HG03103 (cell line): ENCODE measurements around the gene BIRC6.
"Not testable (repeated sequence)": the region's sequence is repeated elsewhere in the genome, so short reads cannot be mapped to it uniquely, and the experiment has no call there.

Experiments
- ATAC-seq: cut with Tn5 transposase; IDR thresholded peaks from one replicate; pipeline ENCODE4 v1.9.1; 2021; ENCODE audit warnings: low read depth; ENCODE audit not compliant: unreplicated experiment

BIRC6 gene

DNA sequence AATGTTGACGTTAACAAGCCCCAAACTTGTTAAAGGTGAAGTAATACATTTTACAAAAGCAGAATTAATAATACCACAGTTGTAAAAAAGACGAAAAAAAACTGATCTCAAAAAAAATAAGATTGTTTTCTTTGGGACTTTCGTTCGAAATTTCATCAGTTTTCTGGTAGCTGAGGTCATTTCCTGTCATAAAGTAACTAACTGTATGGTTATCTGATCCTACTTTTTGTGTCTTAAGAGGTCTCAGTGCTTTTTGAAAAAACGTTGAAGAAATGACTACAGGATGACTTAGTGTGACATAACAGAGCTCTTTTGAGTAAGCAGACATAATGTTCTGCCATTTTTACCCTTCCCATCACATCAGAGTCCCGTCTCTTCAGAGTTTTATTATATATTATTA is 79.3 kb downstream of the BIRC6 start:
- ATAC-seq: no peak

- ATAC-seq: no peak
Measured at GRCh38 chr2:32442020-32442467, 85.2 kb downstream of the BIRC6 start.

DNA sequence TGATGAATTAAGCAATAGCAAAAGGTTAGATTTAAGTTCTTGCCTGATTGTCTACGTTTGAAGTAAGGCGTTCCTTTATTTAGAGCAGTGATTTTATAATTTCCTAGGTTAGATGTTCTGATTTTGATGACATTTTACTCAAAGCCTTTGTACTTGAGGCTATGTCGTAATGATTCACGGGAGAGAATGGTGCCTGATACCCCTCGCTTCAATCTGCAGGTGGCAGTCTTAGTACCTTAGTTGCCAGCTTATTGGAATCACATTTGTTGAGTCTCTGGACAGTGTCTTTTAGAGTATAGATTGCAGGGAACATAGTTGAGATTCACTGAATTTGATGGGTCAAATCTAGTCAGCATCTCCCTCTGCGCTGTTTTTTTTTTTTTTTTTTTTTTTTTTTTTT is 89.5 kb downstream of the BIRC6 start:
- ATAC-seq: no peak

DNA sequence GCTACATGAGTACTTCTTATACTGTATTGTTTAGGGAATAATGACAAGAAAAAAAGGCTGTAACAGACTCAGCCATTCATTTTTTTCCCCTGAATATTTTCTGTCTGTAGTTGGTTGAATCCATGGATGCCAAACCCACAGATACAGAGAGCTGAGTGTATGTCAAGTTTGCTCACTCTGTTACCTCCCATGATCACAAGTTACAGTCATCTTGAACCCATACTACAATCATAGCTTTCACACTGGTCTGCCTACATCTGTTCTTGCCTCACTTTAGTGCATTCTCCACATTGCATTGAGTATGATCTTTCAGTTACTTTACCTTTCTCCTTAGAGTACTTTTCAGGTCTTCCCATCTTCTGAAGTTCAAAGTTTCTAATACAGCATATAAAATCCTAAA is 94.0 kb downstream of the BIRC6 start:
- ATAC-seq: no peak

DNA sequence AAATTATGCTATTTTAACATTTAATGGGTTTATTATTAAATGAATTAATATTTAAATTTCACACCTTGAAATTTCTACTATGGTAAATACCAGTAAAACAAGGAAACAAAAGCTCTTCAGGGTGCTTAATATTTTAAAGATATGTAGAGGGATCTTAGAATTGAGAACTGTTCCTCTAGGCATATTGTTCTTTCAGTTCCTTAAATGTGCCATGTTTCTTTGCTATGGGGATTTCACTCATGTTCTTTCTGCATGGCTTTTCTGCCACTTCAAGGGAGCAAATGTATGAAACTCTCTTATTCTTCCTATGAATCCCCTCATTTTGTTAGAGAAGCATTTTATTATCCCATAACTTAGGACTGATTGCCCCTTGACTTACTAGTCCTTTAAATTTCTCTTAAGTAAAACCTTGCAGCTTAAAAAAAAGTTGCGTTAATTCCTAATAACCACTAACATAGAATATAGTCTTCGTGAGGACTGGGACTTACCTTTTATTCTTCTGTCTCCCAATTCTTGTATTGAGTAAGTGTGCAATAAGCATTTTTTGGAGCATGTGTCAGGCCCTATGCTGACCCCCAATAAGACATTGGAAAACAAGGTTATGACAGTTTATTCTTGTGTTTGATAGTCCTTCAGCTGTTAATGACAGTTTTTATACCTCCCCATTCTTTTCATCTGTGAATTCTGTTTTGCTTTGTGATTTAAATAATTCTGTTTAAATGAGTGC is 95.7 kb downstream of the BIRC6 start:
- ATAC-seq: no peak

GRCh38 chr2:32453242-32454062 is 96.6 kb downstream of the BIRC6 start:
- ATAC-seq: no peak

GRCh38 chr2:32455816-32456215 is 99.0 kb downstream of the BIRC6 start:
- no peak for ATAC-seq

DNA sequence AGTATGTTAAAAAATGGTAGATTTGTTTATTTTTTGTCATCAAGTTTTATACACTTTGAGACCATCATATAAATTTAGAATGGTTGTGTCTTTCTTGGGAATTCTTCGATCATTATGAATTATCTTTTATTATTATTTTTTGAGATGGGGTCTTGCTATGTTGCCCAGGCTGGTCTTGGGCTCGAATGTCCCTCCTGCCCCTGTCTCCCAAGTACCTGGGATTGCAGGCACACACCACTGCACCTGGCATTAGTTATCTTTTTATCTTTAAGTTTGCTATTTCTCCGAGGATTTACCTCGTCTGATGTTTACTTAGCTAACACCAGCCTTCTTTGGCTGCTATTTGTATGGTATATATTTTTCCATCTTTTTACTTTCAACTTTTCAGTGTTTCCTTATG is 100.0 kb downstream of the BIRC6 start:
- ATAC-seq: no peak

DNA sequence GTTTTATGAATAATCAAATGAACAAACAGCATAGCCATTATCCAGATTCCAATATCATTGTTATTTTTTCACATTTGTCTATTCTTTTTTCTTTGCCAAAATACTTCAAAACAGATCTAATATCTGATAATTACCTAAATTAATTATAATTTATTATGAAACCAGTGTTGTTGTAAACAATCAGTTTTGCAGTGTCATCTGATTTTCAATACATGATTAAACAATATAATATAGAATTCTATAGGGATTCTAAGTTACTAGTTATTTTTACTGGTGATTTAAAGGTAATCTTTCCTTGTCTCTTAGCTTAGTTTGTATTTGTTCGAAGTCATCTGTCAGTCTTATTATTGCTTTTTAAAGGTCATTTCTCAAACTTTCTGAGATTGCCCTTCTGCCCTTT is 101.0 kb downstream of the BIRC6 start:
- ATAC-seq: no peak

DNA sequence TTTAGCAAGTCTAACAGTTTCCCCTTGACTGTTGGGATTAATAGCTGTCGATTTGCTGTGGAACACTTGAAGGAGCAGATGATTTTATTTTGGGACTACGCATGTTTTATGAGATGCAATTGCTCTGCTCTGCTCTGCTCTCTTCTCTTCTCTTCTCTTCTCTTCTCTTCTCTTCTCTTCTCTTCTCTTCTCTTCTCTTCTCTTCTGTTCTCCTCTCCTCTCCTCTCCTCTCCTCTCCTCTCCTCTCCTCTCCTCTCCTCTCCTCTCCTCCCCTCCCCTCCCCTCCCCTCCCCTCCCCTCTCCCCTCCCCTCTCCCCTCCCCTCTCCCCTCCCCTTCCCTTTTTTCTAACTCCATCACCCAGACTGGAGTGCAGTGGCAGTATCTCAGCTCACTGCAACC is 104.0 kb downstream of the BIRC6 start:
- ATAC-seq: not testable (repeated sequence)

DNA sequence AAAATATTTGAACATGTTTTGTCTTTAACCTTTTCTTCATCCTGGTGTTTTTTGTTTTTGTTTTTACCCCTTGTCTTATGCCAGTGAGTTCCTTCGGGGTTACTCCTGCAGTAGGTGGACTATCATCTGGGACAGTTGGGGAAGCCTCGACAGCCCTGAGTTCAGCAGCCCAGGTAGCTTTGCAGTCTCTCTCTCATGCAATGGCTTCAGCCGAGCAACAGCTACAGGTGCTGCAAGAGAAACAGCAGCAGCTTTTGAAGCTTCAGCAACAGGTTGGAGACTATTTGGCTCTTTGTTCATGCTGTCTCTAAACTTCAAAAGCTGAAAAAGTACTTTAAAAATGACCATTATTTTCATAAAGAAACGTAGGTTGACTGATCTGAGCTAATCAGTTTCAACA is 106.3 kb downstream of the BIRC6 start:
- ATAC-seq: no peak

- no peak for ATAC-seq
Measured at GRCh38 chr2:32464431-32464830, 107.6 kb downstream of the BIRC6 start.

DNA sequence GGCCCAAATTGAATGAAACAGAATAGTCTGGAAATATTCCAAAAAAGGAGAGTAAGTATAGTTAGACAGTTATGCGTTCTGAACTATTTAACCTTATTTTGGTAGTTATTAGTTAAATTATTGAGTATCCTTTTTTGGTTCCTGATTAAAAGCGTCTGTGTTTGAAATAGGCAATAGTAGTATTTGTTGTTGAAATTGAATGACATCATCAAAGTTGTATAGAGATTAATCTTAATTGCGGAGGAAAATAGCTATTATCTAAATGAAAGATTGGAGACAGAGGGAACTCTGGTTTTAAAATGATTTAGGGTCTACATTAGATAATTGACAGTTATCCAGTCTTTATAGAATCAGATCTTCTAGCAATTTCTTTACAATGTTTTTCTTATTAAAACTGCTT is 115.8 kb downstream of the BIRC6 start:
- no peak for ATAC-seq

DNA sequence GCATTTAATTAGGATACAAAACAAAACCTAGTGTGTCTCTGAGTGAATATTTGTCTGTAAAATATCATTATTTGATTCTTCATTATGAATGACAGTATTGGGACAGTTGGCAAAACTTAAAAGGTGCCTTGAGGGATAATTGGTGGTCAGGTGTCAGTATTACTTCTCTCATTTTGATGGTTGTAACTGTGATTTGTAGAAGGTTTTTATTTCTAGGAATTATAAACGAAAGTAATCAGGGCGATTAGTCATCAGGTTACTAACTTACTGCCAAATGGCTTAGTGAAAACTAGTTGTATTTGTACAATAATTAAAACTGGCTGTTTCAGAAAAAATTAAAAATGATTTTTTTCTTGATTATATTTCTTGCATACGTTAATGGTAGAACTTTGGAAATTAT is 117.6 kb downstream of the BIRC6 start:
- ATAC-seq: no peak

DNA sequence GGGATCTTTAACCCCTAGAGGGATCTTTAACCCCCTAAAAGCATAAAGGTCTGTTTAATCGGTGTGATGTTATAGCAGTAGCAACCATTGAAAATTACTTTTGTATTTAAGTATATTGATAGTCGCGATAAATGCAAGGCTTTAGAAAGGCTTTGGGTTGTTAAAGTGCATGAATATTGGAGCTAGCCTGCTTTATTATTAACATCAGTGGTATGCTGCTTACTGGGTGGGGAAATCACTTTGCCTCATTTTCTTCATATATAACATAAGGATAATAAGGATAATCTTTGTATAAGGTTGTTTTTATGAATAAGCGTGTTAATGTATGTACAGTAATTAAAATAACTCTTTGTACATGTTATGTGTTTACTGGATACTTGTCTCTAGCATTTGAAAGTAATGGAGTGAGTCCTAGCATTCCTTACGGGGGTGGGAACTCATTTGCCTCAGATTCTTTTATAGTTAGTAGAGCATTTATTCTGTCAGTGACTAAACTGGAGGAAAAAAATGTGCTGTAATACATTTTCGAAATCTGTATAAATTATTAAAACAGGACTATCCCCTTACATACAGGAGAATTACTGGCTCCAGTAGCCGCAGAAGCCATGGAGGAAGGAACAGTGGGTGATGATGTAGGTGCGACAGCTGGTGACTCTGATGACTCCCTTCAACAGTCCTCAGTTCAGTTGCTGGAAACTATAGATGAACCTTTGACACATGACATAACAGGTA is 122.2 kb downstream of the BIRC6 start:
- no peak for ATAC-seq

GRCh38 chr2:32479993-32480392 is 123.2 kb downstream of the BIRC6 start:
- ATAC-seq: no peak

GRCh38 chr2:32482471-32482870 is 125.6 kb downstream of the BIRC6 start:
- no peak for ATAC-seq

DNA sequence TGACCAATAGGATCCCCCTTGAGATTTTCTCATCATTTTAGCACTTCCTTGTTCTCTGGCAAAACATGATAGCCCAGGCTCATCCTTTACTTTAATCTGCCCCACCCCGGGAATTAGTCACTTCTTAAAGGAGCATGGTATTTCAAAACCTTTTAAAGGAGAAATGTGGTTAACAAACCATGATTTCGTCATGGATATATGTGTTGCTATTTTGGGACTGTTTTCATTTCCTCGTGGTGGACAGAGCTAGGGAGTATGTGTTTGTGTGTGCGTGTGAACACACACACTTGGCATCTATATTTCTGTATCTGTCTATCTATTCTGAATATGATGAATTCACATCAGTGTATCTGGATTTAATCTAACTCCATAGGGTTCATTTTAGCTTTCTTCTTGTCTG is 128.1 kb downstream of the BIRC6 start:
- ATAC-seq: no peak

- ATAC-seq: no peak
Measured at GRCh38 chr2:32485399-32485798, 128.6 kb downstream of the BIRC6 start.

GRCh38 chr2:32489061-32489460 is 132.2 kb downstream of the BIRC6 start:
- no peak for ATAC-seq

DNA sequence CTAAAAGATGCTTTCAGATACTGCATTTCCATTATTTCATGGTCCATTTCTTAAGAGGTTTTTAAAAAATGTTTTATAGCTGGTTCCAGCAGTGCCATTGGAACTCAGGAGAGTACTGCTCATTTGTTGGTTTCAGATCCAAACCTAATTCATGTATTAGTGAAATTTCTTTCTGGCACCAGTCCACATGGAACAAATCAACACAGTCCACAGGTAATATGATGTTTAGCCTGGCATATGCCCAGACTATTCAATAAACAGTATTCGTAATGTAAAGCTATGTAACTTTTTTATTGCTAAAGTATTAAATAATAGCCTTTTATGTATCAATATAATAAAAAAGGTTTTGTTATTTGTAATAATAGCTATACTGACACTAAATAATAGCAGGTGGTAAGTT is 134.5 kb downstream of the BIRC6 start:
- no peak for ATAC-seq
